NCI-H1436 (cell line): Measurements from ENCODE around the gene SEC22C.

ENCODE experiments used
- DNase-seq: peaks from one replicate; lab custom pipeline; 2025; lab: John Stamatoyannopoulos, UW

The SEC22C gene

GRCh38 chr3:42498034-42498433, 83.7 kb downstream of the SEC22C start:
- DNase-seq: no peak
